GM21381 (cell line): ENCODE results near the gene LAMA1.

Source experiments
- ATAC-seq: cut with Tn5 transposase; IDR thresholded peaks from one replicate; pipeline ENCODE4 v1.9.1; 2021; ENCODE audit warnings: mild to moderate bottlenecking, moderate library complexity; ENCODE audit not compliant: unreplicated experiment

The LAMA1 gene

GRCh38 chr18:7116001-7116730, 1.4 kb downstream of the LAMA1 start:
- no peak for ATAC-seq

GRCh38 chr18:7112936-7113335, 4.7 kb downstream of the LAMA1 start:
- ATAC-seq: no peak

DNA sequence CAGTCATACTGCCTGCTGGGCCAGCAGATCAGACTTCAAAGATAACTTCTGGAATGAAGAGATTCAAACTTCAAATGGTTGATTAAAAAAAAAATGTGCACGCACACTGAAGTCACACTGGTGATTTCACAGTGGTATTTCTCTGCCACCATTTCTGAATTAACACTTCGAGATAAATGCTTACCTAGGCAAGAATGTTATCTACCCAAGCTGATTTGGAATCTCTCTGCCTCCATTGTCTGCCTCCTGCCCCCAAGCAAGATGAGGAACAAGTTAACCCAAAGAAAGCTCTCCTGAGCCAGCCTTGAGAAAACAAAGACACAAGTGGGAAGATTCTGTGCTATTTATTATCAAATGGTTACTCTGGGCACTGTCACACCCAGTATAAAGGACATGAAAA, 6.5 kb downstream of the LAMA1 start:
- no peak for ATAC-seq

DNA sequence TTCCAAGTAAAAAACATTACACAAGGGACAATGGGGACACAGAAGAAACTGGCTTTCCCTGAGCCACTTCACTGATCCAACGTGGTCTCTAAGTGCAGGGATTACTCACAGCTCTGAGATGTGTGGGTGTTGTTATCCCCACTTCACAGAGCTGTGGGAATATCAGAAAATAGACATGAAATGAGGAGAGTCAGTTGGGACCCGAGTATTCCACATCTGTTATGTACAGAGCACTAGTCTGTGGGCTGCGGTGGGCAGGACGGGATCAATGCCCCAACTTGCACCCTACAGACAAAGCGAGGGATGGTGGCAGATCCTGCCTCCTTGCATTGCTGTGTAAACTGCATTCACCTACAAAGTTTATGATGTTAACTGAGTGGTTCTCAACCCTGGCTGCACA, 11.7 kb downstream of the LAMA1 start:
- no peak for ATAC-seq

DNA sequence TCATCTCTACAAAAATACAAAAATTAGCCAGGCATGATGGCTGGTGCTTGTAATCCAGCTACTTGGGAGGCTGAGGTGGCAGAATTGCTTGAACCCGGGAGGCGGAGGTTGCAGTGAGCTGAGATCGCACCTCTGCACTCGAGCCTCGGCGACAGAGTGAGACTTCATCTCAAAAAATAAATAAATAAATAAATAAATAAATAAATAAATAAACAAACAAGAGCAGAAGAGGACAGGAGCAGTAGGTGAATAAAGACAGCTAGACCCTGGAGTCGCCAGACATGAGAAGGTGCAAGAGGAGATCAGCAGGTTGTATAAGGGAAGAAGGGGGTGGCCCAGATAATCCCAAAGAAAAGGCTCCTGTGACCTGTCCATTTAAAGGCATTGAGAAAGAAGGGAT, 12.3 kb downstream of the LAMA1 start:
- no peak for ATAC-seq

DNA sequence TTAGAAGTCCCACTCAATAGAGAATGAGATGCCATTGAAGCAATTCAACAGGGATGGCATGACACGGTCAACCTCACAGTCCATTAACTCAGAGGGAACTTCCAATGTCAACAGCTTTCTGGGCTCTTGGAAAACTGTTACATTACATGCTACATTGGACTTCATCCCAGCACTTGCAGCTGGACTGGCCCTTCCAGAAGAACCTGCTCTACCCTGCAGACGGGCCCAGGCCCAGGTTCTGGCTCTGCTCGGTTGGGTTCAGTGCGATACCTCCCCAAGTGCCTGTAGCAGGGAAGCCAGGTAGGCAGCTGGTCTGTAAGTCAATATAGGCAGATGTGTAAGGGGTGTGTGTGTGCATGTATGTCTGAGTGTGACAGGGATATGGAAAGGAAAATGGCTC, 12.9 kb downstream of the LAMA1 start:
- ATAC-seq: no peak

GRCh38 chr18:7102131-7102530, 15.5 kb downstream of the LAMA1 start:
- no peak for ATAC-seq

DNA sequence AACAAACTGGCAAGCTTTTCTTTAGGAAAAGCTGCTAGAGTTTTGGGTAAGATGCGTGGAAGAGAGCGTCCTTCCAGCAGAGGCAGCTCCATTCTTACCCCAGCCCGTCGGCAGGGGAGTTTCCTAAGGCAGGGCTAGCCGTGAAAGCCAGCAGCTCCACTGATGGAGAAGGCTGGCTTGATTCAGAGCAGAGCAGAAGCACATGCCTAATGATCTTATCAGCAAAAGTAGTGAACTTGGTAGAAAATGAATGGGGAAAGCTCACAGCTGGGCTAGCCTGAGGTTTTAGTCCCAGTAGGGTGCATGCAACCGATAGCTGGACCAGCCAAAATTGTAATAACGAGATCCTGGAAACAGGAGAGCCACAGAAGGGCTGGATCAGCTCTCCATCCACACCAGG, 20.8 kb downstream of the LAMA1 start:
- no peak for ATAC-seq

GRCh38 chr18:7094427-7094826, 23.2 kb downstream of the LAMA1 start:
- ATAC-seq: no peak

DNA sequence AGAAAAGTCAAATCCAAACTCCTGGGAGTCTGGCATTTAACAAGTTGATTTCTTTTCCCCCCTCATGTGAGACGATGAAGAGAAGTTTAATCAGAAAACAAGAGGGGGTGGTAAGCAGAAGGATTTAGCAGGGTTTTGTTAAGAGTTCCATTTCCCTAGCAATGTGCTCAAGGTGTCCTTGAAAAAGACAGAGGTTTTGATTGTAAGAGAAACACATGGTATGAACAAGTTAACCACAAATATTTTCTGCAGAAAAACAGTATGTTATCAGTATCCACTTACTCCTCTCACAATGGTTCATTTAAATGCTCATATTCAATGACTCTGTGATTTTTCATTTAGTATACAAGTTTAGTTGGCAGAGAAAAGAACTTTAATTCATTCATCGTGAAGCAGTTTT, 26.8 kb downstream of the LAMA1 start:
- no peak for ATAC-seq

DNA sequence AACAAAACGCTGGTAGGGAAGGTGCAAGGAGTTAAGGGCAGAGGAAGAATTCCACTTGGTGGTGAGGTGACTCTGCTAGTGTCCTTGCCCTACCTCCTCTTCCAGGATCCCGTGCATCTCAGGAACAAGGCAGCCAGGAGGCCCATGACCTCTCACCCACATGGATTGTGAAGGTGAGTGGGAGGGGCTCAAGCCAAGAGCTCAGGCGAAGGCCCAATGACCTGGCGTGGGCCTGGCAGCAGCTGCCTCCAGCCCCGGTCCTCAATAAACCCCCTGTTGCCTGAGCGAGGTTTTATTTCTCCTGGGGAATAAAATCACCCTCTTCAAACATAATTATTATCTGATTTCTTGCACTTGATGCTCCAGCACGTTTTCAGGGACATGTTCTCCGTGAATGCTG, 28.2 kb downstream of the LAMA1 start:
- no peak for ATAC-seq

DNA sequence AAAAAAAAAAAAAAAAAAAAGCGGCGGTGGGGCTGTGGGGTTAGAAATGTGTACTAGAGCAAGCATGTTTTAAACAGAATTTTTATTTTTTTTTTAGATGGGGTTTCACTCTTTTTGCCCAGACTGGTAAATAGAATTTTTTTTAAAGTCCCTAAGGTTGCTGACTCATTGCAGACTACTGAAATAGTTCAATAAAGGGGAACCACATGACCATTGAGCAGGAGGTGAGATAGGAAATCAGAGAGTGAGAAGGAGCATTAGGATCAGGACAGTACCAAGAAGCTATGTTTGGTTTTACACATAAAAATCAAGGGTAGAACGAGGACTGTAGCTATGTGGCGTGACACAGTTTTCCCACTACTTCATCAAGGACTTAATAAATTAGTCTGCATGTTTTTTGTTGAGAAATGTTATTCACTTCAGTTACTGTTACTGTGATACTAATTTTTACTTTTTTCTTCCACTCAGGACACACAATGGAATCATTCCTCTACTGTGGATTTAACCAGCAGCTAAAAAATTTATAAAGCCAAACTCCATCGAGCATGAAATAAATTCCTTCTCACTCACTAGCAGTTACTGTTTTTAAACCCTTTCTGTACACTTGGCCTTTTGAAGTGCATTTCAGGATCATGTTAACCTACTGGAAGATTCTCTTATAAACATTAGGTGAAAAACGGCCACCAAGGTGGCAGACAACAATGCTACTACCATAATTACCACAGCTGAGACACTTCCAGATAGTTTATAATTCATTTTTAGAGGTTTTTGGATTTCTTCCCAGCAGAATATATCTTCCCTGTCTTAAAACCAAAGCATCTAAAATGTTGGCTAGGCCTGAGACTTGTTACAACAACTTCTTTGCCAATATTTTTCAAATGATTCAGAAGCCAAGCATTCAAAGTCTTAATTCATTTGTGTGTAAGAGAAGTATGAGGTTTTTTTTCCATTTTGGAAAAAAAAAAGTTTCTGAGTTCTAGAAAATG, 33.2 kb downstream of the LAMA1 start:
- no peak for ATAC-seq

- no peak for ATAC-seq
Measured at GRCh38 chr18:7082671-7083070, 34.9 kb downstream of the LAMA1 start.

GRCh38 chr18:7079231-7079630, 38.4 kb downstream of the LAMA1 start:
- ATAC-seq: no peak

DNA sequence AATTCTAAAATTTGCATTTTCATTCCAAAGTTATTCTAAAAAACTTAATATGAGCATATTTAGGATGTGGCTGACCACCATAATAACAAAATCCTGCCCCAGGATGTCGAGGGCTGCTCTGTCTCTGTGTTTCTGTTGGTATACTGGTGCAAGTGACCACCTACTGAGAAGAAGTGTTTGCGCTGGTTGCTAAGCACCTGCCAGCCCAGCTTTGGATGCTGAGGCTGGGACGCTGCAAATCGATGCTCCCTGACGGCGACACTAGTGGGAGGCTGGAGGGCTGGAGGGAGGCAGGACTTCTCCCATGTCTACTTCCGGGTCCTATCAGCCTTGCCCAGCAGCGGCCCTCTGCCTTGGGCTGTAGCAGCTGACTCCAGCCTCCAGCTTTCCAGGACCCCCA, 45.0 kb downstream of the LAMA1 start:
- ATAC-seq: no peak

GRCh38 chr18:7071600-7071999, 46.0 kb downstream of the LAMA1 start:
- ATAC-seq: no peak

GRCh38 chr18:7070466-7070865, 47.1 kb downstream of the LAMA1 start:
- no peak for ATAC-seq

- no peak for ATAC-seq
Measured at GRCh38 chr18:7068871-7069590, 48.6 kb downstream of the LAMA1 start.

- no peak for ATAC-seq
Measured at GRCh38 chr18:7066965-7067555, 50.5 kb downstream of the LAMA1 start.

DNA sequence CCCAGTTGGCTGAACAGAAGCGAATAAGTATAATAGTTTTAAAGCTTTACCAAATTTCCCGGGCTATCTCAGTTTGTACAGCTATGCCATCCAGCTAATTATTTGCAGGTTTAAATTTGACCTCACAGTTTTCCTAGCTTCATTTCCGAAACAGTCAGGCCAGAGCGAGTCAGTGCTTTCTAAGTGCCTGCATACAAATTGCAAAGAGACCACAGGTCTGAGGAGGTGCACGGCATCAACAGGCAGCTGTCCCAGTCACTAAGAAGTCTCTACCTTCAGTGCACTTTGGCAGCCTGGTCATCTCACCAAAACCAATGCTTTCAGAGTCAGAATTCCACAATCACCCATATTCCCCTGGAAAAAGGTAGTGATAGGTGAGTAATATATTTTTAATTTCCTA, 51.9 kb downstream of the LAMA1 start:
- no peak for ATAC-seq

DNA sequence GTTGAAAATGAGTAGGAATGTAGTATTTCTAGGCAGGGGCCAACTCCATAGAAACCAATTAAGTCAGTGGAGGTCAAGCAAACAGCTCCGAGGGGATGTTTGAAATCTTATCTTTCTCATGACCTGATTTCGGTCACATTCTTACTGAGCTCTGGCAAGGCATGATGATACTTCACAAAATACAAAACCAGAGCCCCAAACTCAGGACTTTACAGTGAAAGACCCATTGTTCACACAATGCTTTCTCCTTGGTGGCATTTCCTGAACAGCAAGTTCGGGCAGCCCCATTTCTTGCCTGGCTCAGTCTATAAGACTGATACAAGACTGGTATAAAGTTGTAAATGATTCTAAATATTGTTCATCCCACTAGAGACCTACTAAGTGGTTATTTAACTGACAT, 53.3 kb downstream of the LAMA1 start:
- no peak for ATAC-seq
